A673 (cell line): ENCODE measurements around the gene COL4A1. TPM values are rescaled to one million over a fixed set of nuclear protein-coding genes. Genes with fewer than 3 reads are reported as not detected.

ENCODE experiments used
- BruUV-seq: library from RNA; stranded (reverse); fragments of 400-500 nt; replicated peaks from 2 replicates; lab custom pipeline; 2021; lab: Mats Ljungman, UMichigan
- CTCF ChIA-PET: fragments of 300-600 bp; sonication (Branson Sonifier 250); formaldehyde crosslinking; loops from one replicate; lab custom pipeline; 2022; ENCODE audit warnings: antibody characterized with exemption; lab: Charles Lee
- POLR2A ChIA-PET: fragments of 300-600 bp; sonication (Branson Sonifier 250); formaldehyde crosslinking; loops from one replicate; lab custom pipeline; 2022; ENCODE audit warnings: antibody characterized with exemption; ENCODE audit not compliant: low non-redundant PET; lab: Charles Lee
- DNase-seq: peaks from one replicate; pipeline ENCODE4 v3.0.0-alpha.2; 2015; ENCODE audit warnings: low spot score
- H3K27ac ChIP-seq: fragments of 200-600 bp; sonication (generic); 2 replicates; pipeline ENCODE4 v1.5.1; 2016; ENCODE audit warnings: mixed run types, low read depth, mild to moderate bottlenecking, mixed read lengths, antibody characterized with exemption, low read length; ENCODE audit not compliant: poor library complexity, severe bottlenecking
- H3K27me3 ChIP-seq: fragments of 200-600 bp; sonication (generic); replicated peaks from 2 replicates; pipeline ENCODE4 v1.6.1; 2017; ENCODE audit warnings: mixed run types, low read depth, mild to moderate bottlenecking, mixed read lengths, antibody characterized with exemption, low read length; ENCODE audit not compliant: insufficient read depth, poor library complexity
- H3K36me3 ChIP-seq: fragments of 200-600 bp; sonication (generic); 2 replicates; pipeline ENCODE4 v1.6.1; 2016; ENCODE audit warnings: mixed run types, mild to moderate bottlenecking, mixed read lengths, antibody characterized with exemption, low read length; ENCODE audit not compliant: insufficient read depth, poor library complexity, severe bottlenecking
- H3K4me1 ChIP-seq: fragments of 200-600 bp; sonication (generic); 2 replicates; pipeline ENCODE4 v1.6.1; 2017; ENCODE audit warnings: mixed run types, mild to moderate bottlenecking, mixed read lengths, antibody characterized with exemption, low read length; ENCODE audit not compliant: insufficient read depth, poor library complexity, severe bottlenecking
- H3K4me3 ChIP-seq: fragments of 200-600 bp; sonication (generic); 2 replicates; pipeline ENCODE4 v1.5.1; 2016; ENCODE audit warnings: low read depth, mixed run types, mild to moderate bottlenecking, mixed read lengths, low read length; ENCODE audit not compliant: poor library complexity, severe bottlenecking
- H3K9me3 ChIP-seq: fragments of 200-600 bp; sonication (generic); 2 replicates; pipeline ENCODE4 v1.6.1; 2016; ENCODE audit warnings: mixed run types, low read depth, mild to moderate bottlenecking, mixed read lengths, antibody characterized with exemption, low read length; ENCODE audit not compliant: poor library complexity, severe bottlenecking
- CTCF ChIP-seq: fragments of 300-800, 200-600 bp; sonication (generic); conservative IDR thresholded peaks from 2 replicates; pipeline ENCODE4 v1.5.1; 2017; ENCODE audit warnings: low read depth, mild to moderate bottlenecking, antibody characterized with exemption, low read length, moderate library complexity, mixed read lengths
- EZH2 ChIP-seq: fragments of 200-600 bp; sonication (generic); IDR thresholded peaks from 2 replicates; pipeline ENCODE4 v1.6.1; 2017; ENCODE audit warnings: borderline replicate concordance, low read depth, mild to moderate bottlenecking, mixed read lengths, antibody characterized with exemption, low read length; ENCODE audit not compliant: poor library complexity, severe bottlenecking
- intact Hi-C: fragments of 100-400 bp; cut with micrococcal nuclease; formaldehyde crosslinking; loops from one replicate; pipeline ENCODE4 v1.10.0; 2022; ENCODE audit not compliant: unreplicated experiment
- total RNA-seq: library from RNA; stranded (reverse); gene quantifications from 2 replicates; pipeline ENCODE4 v1.2.3, GENCODE V29; 2021

The COL4A1 gene
- total RNA-seq, 1 experiment from 2014 or later: 83.9 TPM

GRCh38 chr13:110200276-110200870 lies 106.6 kb downstream of the COL4A1 start:
- no TSS peak for BruUV-seq
- no peaks in the 10 kb centered on the region for H3K9me3 ChIP-seq
- CTCF ChIA-PET: no interaction called here
- no peak for DNase-seq
- H3K27ac ChIP-seq: no peak overlapping the region
- POLR2A ChIA-PET: no interaction called here
- intact Hi-C loops: no loop called here
- TF ChIP-seq EZH2 (no peak), CTCF (no peak)
- no peaks in the 10 kb centered on the region for H3K27me3 ChIP-seq
- no peaks in the 10 kb centered on the region for H3K36me3 ChIP-seq
- H3K4me1 ChIP-seq: no peaks in the 10 kb centered on the region
- no peak overlapping the region for H3K4me3 ChIP-seq

- no TSS peak for BruUV-seq
- Histone ChIP-seq H3K27ac (no peak overlapping the region), H3K36me3 (no peaks in the 10 kb centered on the region), H3K4me1 (no peaks in the 10 kb centered on the region), H3K27me3 (no peaks in the 10 kb centered on the region), H3K9me3 (no peaks in the 10 kb centered on the region), H3K4me3 (no peak overlapping the region)
- CTCF ChIA-PET: no interaction called here
- intact Hi-C loops: no loop called here
- POLR2A ChIA-PET: no interaction called here
- TF ChIP-seq EZH2: no peak
- TF ChIP-seq CTCF: no peak
- no peak for DNase-seq
Measured at GRCh38 chr13:110199046-110199831, 107.7 kb downstream of the COL4A1 start.

GRCh38 chr13:110197471-110197870 lies 109.5 kb downstream of the COL4A1 start:
- no peaks in the 10 kb centered on the region for H3K27me3 ChIP-seq
- no peaks in the 10 kb centered on the region for H3K9me3 ChIP-seq
- ChIA-PET POLR2A (no interaction called here), CTCF (no interaction called here)
- intact Hi-C loops: no loop called here
- no TSS peak for BruUV-seq
- H3K4me1 ChIP-seq: no peaks in the 10 kb centered on the region
- TF ChIP-seq EZH2 (no peak), CTCF (no peak)
- H3K36me3 ChIP-seq: no peaks in the 10 kb centered on the region
- no peak overlapping the region for H3K4me3 ChIP-seq
- H3K27ac ChIP-seq: no peak overlapping the region
- no peak for DNase-seq
